GM12878 (cell line): ENCODE measurements around the gene MPRIP.
"Not testable (repeated sequence)": the region's sequence is repeated elsewhere in the genome, so short reads cannot be mapped to it uniquely, and the experiment has no call there.

ENCODE experiments used
- FOS ChIP-seq: IDR thresholded peaks from 3 replicates; pipeline ENCODE4 v1.6.1; 2011; ENCODE audit warnings: borderline replicate concordance; ENCODE audit not compliant: insufficient read length; ENCODE audit errors: extremely low read depth
- POLR2A ChIP-seq: IDR thresholded peaks from 2 replicates; pipeline ENCODE4 v1.6.1; 2011; ENCODE audit warnings: low read depth, mild to moderate bottlenecking, low read length
- TF ChIP-seq, protein P1 (sequence below), 3 experiments: IDR thresholded peaks in 2 of 3; conservative IDR thresholded peaks in 1 of 3; 2 replicates each; pipeline ENCODE4 v1.5.1; 2011; ENCODE audit warnings: low read depth in 3 of 3, low read length in 3 of 3, mild to moderate bottlenecking in 3 of 3, control low read depth in 2 of 3, moderate library complexity in 2 of 3, inconsistent platforms in 1 of 3, mixed read lengths in 1 of 3; ENCODE audit not compliant: control insufficient read depth in 2 of 3, insufficient read depth in 1 of 3; ENCODE audit errors: extremely low read depth in 1 of 3

DNA sequence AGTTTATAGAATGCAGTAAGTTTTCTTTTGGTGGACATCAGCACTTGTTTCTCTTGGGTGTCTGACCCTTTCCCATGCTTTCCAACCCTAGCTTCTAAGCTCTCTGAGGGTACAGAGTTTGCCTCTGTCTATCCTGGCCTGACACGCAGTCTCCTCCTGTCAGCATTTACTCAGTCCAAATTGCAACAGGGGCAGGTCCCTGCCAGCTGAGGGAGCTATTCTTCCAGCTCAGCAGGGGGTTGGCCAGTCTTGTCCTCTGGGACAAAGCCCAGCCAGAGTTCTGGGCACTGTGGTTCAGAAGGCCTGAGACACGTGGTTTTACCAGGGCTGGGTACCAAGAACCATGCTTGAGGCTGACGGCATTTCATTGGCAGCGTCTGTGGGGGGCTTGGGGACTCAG lies 32.3 kb upstream of the MPRIP start:
- TF ChIP-seq, protein P1, sequence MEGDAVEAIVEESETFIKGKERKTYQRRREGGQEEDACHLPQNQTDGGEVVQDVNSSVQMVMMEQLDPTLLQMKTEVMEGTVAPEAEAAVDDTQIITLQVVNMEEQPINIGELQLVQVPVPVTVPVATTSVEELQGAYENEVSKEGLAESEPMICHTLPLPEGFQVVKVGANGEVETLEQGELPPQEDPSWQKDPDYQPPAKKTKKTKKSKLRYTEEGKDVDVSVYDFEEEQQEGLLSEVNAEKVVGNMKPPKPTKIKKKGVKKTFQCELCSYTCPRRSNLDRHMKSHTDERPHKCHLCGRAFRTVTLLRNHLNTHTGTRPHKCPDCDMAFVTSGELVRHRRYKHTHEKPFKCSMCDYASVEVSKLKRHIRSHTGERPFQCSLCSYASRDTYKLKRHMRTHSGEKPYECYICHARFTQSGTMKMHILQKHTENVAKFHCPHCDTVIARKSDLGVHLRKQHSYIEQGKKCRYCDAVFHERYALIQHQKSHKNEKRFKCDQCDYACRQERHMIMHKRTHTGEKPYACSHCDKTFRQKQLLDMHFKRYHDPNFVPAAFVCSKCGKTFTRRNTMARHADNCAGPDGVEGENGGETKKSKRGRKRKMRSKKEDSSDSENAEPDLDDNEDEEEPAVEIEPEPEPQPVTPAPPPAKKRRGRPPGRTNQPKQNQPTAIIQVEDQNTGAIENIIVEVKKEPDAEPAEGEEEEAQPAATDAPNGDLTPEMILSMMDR (IDR thresholded peaks at IDR 0.05 in 2 of 3, conservative IDR thresholded peaks at IDR 0.05 in 1 of 3; ENCODE audit: control insufficient read depth in 2 of 3, extremely low read depth in 1 of 3, insufficient read depth in 1 of 3, low read depth in 3 of 3, low read length in 3 of 3), result not testable (repeated sequence)
- not testable (repeated sequence) for TF ChIP-seq POLR2A, FOS
